ENCODE measurements around the gene THRB.

THRB gene

GRCh38 chr3:24318677-24319287 is 175.9 kb downstream of the THRB start:
- no peak overlapping the region for H3K4me3 ChIP-seq (ENCODE audit: insufficient read length, low read depth)
- no peaks in the 10 kb centered on the region for H3K36me3 ChIP-seq (ENCODE audit: insufficient read depth, insufficient read length, low read length)
- no peaks in the 10 kb centered on the region for H3K27me3 ChIP-seq (ENCODE audit: insufficient read depth, insufficient read length)
- no peak for TF ChIP-seq YY1 (IDR thresholded peaks at IDR 0.05; ENCODE audit: insufficient read depth, insufficient read length)
- H3K9me3 ChIP-seq (ENCODE audit: insufficient read depth, low read length) = peaks cover 9% of the 10 kb centered on the region; the same call in 1 of the 2 replicates
- no peak overlapping the region for H3K9ac ChIP-seq (ENCODE audit: insufficient read length, low read depth)
- H3K4me1 ChIP-seq (ENCODE audit: insufficient read depth, insufficient read length) = no peaks in the 10 kb centered on the region
- DNase-seq (ENCODE audit: low read depth, low spot score) = no peak

GRCh38 chr3:24316887-24317383 is 177.7 kb downstream of the THRB start:
- Histone ChIP-seq H3K9ac (ENCODE audit: insufficient read length, low read depth) (no peak overlapping the region), H3K4me3 (ENCODE audit: insufficient read length, low read depth) (no peak overlapping the region), H3K9me3 (ENCODE audit: insufficient read depth, low read length) (peaks cover 9% of the 10 kb centered on the region; the same call in 1 of the 2 replicates), H3K36me3 (ENCODE audit: insufficient read depth, insufficient read length, low read length) (no peaks in the 10 kb centered on the region), H3K27me3 (ENCODE audit: insufficient read depth, insufficient read length) (no peaks in the 10 kb centered on the region), H3K4me1 (ENCODE audit: insufficient read depth, insufficient read length) (no peaks in the 10 kb centered on the region)
- DNase-seq (ENCODE audit: low read depth, low spot score) = no peak
- TF ChIP-seq SUZ12 (IDR thresholded peaks at IDR 0.05; ENCODE audit: extremely low read depth, insufficient read depth, insufficient read length) (no peak), ZNF274 (IDR thresholded peaks at IDR 0.05; ENCODE audit: low read depth, low read length) (no peak), YY1 (IDR thresholded peaks at IDR 0.05; ENCODE audit: insufficient read depth, insufficient read length) (no peak)

- Histone ChIP-seq H3K9me3 (ENCODE audit: insufficient read depth, low read length) (peaks cover 9% of the 10 kb centered on the region; the same call in 1 of the 2 replicates), H3K27me3 (ENCODE audit: insufficient read depth, insufficient read length) (no peaks in the 10 kb centered on the region), H3K9ac (ENCODE audit: insufficient read length, low read depth) (no peak overlapping the region), H3K4me3 (ENCODE audit: insufficient read length, low read depth) (no peak overlapping the region), H3K4me1 (ENCODE audit: insufficient read depth, insufficient read length) (no peaks in the 10 kb centered on the region), H3K36me3 (ENCODE audit: insufficient read depth, insufficient read length, low read length) (no peaks in the 10 kb centered on the region)
- no peak for DNase-seq (ENCODE audit: low read depth, low spot score)
- TF ChIP-seq SUZ12 (IDR thresholded peaks at IDR 0.05; ENCODE audit: extremely low read depth, insufficient read depth, insufficient read length) (no peak), ZNF274 (IDR thresholded peaks at IDR 0.05; ENCODE audit: low read depth, low read length) (no peak), YY1 (IDR thresholded peaks at IDR 0.05; ENCODE audit: insufficient read depth, insufficient read length) (no peak)
Observed at GRCh38 chr3:24315971-24316370, 178.7 kb downstream of the THRB start.

- Histone ChIP-seq H3K27me3 (ENCODE audit: insufficient read depth, insufficient read length) (no peaks in the 10 kb centered on the region), H3K9ac (ENCODE audit: insufficient read length, low read depth) (no peak overlapping the region), H3K4me3 (ENCODE audit: insufficient read length, low read depth) (no peak overlapping the region), H3K9me3 (ENCODE audit: insufficient read depth, low read length) (peaks cover 9% of the 10 kb centered on the region; the same call in 1 of the 2 replicates), H3K4me1 (ENCODE audit: insufficient read depth, insufficient read length) (no peaks in the 10 kb centered on the region), H3K36me3 (ENCODE audit: insufficient read depth, insufficient read length, low read length) (no peaks in the 10 kb centered on the region)
- no peak for TF ChIP-seq SUZ12 (IDR thresholded peaks at IDR 0.05; ENCODE audit: extremely low read depth, insufficient read depth, insufficient read length)
- no peak for DNase-seq (ENCODE audit: low read depth, low spot score)
Observed at GRCh38 chr3:24315356-24315755, 179.3 kb downstream of the THRB start.

GRCh38 chr3:24311881-24312280 is 182.8 kb downstream of the THRB start:
- Histone ChIP-seq H3K9ac (ENCODE audit: insufficient read length, low read depth) (no peak overlapping the region), H3K36me3 (ENCODE audit: insufficient read depth, insufficient read length, low read length) (no peaks in the 10 kb centered on the region), H3K4me3 (ENCODE audit: insufficient read length, low read depth) (no peak overlapping the region), H3K4me1 (ENCODE audit: insufficient read depth, insufficient read length) (no peaks in the 10 kb centered on the region), H3K27me3 (ENCODE audit: insufficient read depth, insufficient read length) (no peaks in the 10 kb centered on the region), H3K9me3 (ENCODE audit: insufficient read depth, low read length) (no peaks in the 10 kb centered on the region)
- TF ChIP-seq YY1 (IDR thresholded peaks at IDR 0.05; ENCODE audit: insufficient read depth, insufficient read length) = no peak
- TF ChIP-seq SUZ12 (IDR thresholded peaks at IDR 0.05; ENCODE audit: extremely low read depth, insufficient read depth, insufficient read length) = no peak
- TF ChIP-seq ZNF274 (IDR thresholded peaks at IDR 0.05; ENCODE audit: low read depth, low read length) = no peak
- no peak for DNase-seq (ENCODE audit: low read depth, low spot score)

- no peaks in the 10 kb centered on the region for H3K9me3 ChIP-seq (ENCODE audit: insufficient read depth, low read length)
- no peaks in the 10 kb centered on the region for H3K4me1 ChIP-seq (ENCODE audit: insufficient read depth, insufficient read length)
- no peak for TF ChIP-seq ZNF274 (IDR thresholded peaks at IDR 0.05; ENCODE audit: low read depth, low read length)
- TF ChIP-seq SUZ12 (IDR thresholded peaks at IDR 0.05; ENCODE audit: extremely low read depth, insufficient read depth, insufficient read length) = no peak
- no peak for TF ChIP-seq YY1 (IDR thresholded peaks at IDR 0.05; ENCODE audit: insufficient read depth, insufficient read length)
- H3K36me3 ChIP-seq (ENCODE audit: insufficient read depth, insufficient read length, low read length) = no peaks in the 10 kb centered on the region
- H3K27me3 ChIP-seq (ENCODE audit: insufficient read depth, insufficient read length) = no peaks in the 10 kb centered on the region
- H3K4me3 ChIP-seq (ENCODE audit: insufficient read length, low read depth) = no peak overlapping the region
- H3K9ac ChIP-seq (ENCODE audit: insufficient read length, low read depth) = no peak overlapping the region
- no peak for DNase-seq (ENCODE audit: low read depth, low spot score)
Observed at GRCh38 chr3:24310887-24311286, 183.8 kb downstream of the THRB start.

- H3K9me3 ChIP-seq (ENCODE audit: insufficient read depth, low read length) = no peaks in the 10 kb centered on the region
- no peak for TF ChIP-seq SUZ12 (IDR thresholded peaks at IDR 0.05; ENCODE audit: extremely low read depth, insufficient read depth, insufficient read length)
- no peak for TF ChIP-seq ZNF274 (IDR thresholded peaks at IDR 0.05; ENCODE audit: low read depth, low read length)
- TF ChIP-seq YY1 (IDR thresholded peaks at IDR 0.05; ENCODE audit: insufficient read depth, insufficient read length) = no peak
- no peaks in the 10 kb centered on the region for H3K36me3 ChIP-seq (ENCODE audit: insufficient read depth, insufficient read length, low read length)
- no peaks in the 10 kb centered on the region for H3K4me1 ChIP-seq (ENCODE audit: insufficient read depth, insufficient read length)
- H3K27me3 ChIP-seq (ENCODE audit: insufficient read depth, insufficient read length) = no peaks in the 10 kb centered on the region
- H3K4me3 ChIP-seq (ENCODE audit: insufficient read length, low read depth) = no peak overlapping the region
- no peak overlapping the region for H3K9ac ChIP-seq (ENCODE audit: insufficient read length, low read depth)
- no peak for DNase-seq (ENCODE audit: low read depth, low spot score)
Observed at GRCh38 chr3:24306518-24306917, 188.1 kb downstream of the THRB start.

All from NT2/D1 (cell line).